Measurements from ENCODE around the gene LRCH3. TPM values are rescaled to one million over a fixed set of nuclear protein-coding genes. Genes with fewer than 3 reads are reported as not detected.
A peak's percentile ranks its signal among the peaks of the same experiment; 100 is the strongest.

Gene LRCH3
- polyA plus RNA-seq, 2 of the 4 experiments (the other 2 are of a cell fraction) = 14.2 to 44.6 TPM

- no peak for ATAC-seq
- no peak for DNase-seq (ENCODE audit: low read depth in 1 of 2, low spot score in 1 of 2)
- TF ChIP-seq NFE2L2 (conservative IDR thresholded peaks at IDR 0.05; ENCODE audit: low read length) = no peak
- TF ChIP-seq TP53 (CRISPR knock-in tag; IDR thresholded peaks at IDR 0.05) = no peak
- TF ChIP-seq ATOH8 (CRISPR knock-in tag; IDR thresholded peaks at IDR 0.05; ENCODE audit: low read depth) = no peak
- no peak for TF ChIP-seq NR3C1 (IDR thresholded peaks at IDR 0.05)
- ChIA-PET CTCF (no interaction called here), POLR2A (no interaction called here)
- no peak overlapping the region for H3K27ac ChIP-seq
- H3K4me3 ChIP-seq = no peak overlapping the region
- H3K4me1 ChIP-seq = no peaks in the 10 kb centered on the region
- no peak overlapping the region for H3K4me2 ChIP-seq
- FAIRE-seq = no peak
- no peaks in the 10 kb centered on the region for H3K9me3 ChIP-seq
- WGBS (ENCODE audit: missing lambda C conversion rate) = 88% methylated on average over 3 of the region's 3 CpGs
Measured at GRCh38 chr3:197846491-197846890, 55.4 kb downstream of the LRCH3 start.

GRCh38 chr3:197847866-197848401, 56.9 kb downstream of the LRCH3 start:
- WGBS (ENCODE audit: missing lambda C conversion rate) = 57% methylated on average over 8 of the region's 8 CpGs
- CTCF ChIA-PET = no interaction called here
- no peak for ATAC-seq

GRCh38 chr3:197854596-197855343, 63.7 kb downstream of the LRCH3 start:
- no peak for TF ChIP-seq CEBPB (IDR thresholded peaks at IDR 0.05)
- TF ChIP-seq KDM1A (IDR thresholded peaks at IDR 0.05; ENCODE audit: low read depth) = no peak
- no peak for TF ChIP-seq POLR2A (IDR thresholded peaks at IDR 0.05; ENCODE audit: low read length)
- TF ChIP-seq FOSL2 (IDR thresholded peaks at IDR 0.05) = no peak
- TF ChIP-seq FOSL2 (CRISPR knock-in tag; IDR thresholded peaks at IDR 0.05) = peak; percentile 33
- ATAC-seq = peak; percentile 56 to 89; a peak in 5 of 6 replicates
- Histone ChIP-seq H3K9me3 (no peaks in the 10 kb centered on the region), H3K4me2 (peak overlapping the region; percentile 43), H3K4me1 (peaks cover 17% of the 10 kb centered on the region; the same call in 2 of the 3 replicates), H3K27ac (peak overlapping the region; percentile 69 to 76), H3K4me3 (no peak overlapping the region)
- no peak for FAIRE-seq
- CTCF ChIA-PET = no interaction called here
- peak in 1 of 2 experiments; percentile 32 for DNase-seq (ENCODE audit: low read depth in 1 of 2, low spot score in 1 of 2)
- POLR2A ChIA-PET = interaction anchor here (1.1 to 1.2 kb wide), 2 partner anchors 10 to 63 kb away, joined by 3 read pairs; no protein-coding TSS in a partner anchor
- 57% methylated on average over 8 of the region's 8 CpGs for WGBS (ENCODE audit: missing lambda C conversion rate)

More at GRCh38 chr3:197847866-197848401, 56.9 kb downstream of the LRCH3 start:
- H3K4me1 ChIP-seq = no peaks in the 10 kb centered on the region
- no peaks in the 10 kb centered on the region for H3K9me3 ChIP-seq
- DNase-seq (ENCODE audit: low read depth in 1 of 2, low spot score in 1 of 2) (no peak), FAIRE-seq (no peak)
- TF ChIP-seq ATOH8 (CRISPR knock-in tag; IDR thresholded peaks at IDR 0.05; ENCODE audit: low read depth) = no peak
- no peak for TF ChIP-seq EHF (CRISPR knock-in tag; IDR thresholded peaks at IDR 0.05)
- TF ChIP-seq JUNB (IDR thresholded peaks at IDR 0.05) = no peak
- TF ChIP-seq FOSL2 (IDR thresholded peaks at IDR 0.05) = no peak
- no peak for TF ChIP-seq FOSL2 (CRISPR knock-in tag; IDR thresholded peaks at IDR 0.05)
- no peak for TF ChIP-seq RNF2 (IDR thresholded peaks at IDR 0.05; ENCODE audit: borderline replicate concordance, low read depth)
- TF ChIP-seq CBX8 (IDR thresholded peaks at IDR 0.05) = no peak
- no peak for TF ChIP-seq FOSB (CRISPR knock-in tag; IDR thresholded peaks at IDR 0.05)
- TF ChIP-seq ESRRA (IDR thresholded peaks at IDR 0.05; ENCODE audit: borderline replicate concordance, low read length) = no peak
- TF ChIP-seq, protein P1, sequence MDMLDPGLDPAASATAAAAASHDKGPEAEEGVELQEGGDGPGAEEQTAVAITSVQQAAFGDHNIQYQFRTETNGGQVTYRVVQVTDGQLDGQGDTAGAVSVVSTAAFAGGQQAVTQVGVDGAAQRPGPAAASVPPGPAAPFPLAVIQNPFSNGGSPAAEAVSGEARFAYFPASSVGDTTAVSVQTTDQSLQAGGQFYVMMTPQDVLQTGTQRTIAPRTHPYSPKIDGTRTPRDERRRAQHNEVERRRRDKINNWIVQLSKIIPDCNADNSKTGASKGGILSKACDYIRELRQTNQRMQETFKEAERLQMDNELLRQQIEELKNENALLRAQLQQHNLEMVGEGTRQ (IDR thresholded peaks at IDR 0.05) = no peak
- no peak for TF ChIP-seq POLR2A (IDR thresholded peaks at IDR 0.05; ENCODE audit: low read length)
- no peak for TF ChIP-seq KDM5A (IDR thresholded peaks at IDR 0.05)
- no peak for TF ChIP-seq ZNF302 (CRISPR knock-in tag; IDR thresholded peaks at IDR 0.05)
- TF ChIP-seq MYC (IDR thresholded peaks at IDR 0.05; ENCODE audit: borderline replicate concordance, low read length) = no peak
- TF ChIP-seq HOXB13 (CRISPR knock-in tag; IDR thresholded peaks at IDR 0.05; ENCODE audit: low read depth) = no peak
- H3K4me2 ChIP-seq = no peak overlapping the region
- no peak overlapping the region for H3K27ac ChIP-seq
- POLR2A ChIA-PET = no interaction called here
- no peak overlapping the region for H3K4me3 ChIP-seq

Data from A549 (cell line).